Measurements from ENCODE around the gene ZNF592.

The ZNF592 gene

GRCh38 chr15:84773716-84774115 is 25.3 kb downstream of the ZNF592 start:
- in situ Hi-C loops (cut with MboI; ENCODE audit: low sequenced_read_pairs) = no loop called here

DNA sequence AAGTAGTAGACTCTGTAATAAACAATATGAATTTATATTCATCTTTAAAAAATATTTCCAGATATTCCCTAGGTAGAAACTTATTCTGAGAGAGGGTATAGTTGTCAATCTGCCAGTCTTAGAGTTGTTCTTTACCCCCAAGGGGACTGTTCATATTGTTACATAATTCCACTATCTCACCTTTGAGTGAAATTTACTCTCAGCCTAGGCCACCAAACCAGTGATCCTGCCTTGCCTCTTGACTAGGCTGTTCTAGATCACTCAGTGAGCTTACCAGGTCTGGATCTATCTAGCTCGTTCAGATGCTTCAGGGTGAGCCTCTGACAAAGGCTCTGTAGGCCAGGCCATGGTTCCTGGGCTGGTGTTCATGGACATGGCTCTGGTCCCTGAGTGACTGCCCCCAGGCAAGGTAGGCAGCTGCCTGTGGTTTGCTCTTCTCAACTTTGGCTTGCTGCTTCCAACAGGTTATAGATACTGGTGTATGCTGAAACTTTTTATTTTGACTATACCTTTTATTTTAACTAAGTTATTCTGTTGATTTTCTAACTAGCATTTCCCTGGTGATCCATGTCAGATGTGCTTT is 27.6 kb downstream of the ZNF592 start:
- in situ Hi-C loops (cut with MboI; ENCODE audit: low sequenced_read_pairs) = no loop called here

DNA sequence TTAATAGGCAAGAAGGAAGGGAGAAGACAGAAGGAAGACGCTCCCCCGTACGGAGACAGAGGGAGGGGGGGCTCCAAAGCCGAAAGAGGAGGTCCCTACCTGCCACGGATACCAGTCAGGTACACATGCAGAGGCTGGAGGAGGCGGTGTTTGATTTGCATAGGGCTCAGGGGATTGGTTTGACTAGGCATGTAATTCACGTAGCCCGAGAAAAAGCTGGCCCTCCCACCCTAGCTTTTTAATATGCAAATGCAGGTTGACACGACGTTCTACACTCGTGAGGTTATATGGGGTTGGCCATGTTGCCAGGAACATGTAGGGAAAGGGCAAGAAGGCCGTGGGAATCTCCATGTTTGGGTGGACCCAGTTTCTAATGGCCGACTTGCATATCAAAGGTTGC is 29.8 kb downstream of the ZNF592 start:
- in situ Hi-C loops (cut with MboI; ENCODE audit: low sequenced_read_pairs) = no loop called here

DNA sequence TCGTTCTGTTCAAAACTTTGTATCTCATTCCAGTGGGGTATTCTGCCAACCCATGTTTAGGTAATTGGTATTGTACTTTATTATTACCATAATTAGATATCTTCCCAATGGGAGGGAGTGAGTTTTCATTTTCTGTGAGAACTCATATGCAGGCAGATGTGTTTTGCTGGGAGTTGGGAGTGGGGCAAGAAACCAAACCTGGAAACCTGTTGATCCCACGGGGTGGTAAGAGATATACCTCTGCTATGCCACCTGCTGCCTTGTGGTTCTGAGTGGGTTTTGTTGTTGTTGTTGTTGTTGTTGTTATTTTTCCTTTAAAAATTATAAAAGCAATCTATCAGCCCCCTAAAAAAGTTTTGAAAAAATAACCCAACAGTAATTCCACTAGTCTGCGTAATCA is 32.1 kb downstream of the ZNF592 start:
- in situ Hi-C loops (cut with MboI; ENCODE audit: low sequenced_read_pairs) = no loop called here

DNA sequence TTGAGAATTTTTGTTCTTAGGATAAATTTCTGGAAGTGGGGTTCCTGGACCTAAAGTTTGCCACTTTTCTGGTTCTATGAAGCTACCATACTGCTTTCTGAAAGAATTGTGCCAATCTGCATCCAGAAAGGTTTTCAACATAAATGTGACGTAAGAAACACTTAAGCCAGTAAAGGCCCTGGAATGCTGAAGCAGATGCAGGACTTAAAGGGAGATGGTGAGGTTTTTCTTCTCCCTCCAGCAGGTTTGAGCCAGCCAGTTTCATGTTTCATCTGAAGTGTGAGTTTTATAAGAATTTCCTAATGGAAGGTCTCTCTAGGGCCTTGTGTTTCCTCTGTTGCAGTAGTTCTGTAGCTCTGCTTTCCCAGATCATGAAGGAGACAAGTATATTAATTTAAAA is 33.1 kb downstream of the ZNF592 start:
- in situ Hi-C loops (cut with MboI; ENCODE audit: low sequenced_read_pairs) = no loop called here

GRCh38 chr15:84782346-84782745 is 34.0 kb downstream of the ZNF592 start:
- in situ Hi-C loops (cut with MboI; ENCODE audit: low sequenced_read_pairs) = no loop called here

GRCh38 chr15:84783493-84784251 is 35.3 kb downstream of the ZNF592 start:
- in situ Hi-C loops (cut with MboI; ENCODE audit: low sequenced_read_pairs) = no loop called here

DNA sequence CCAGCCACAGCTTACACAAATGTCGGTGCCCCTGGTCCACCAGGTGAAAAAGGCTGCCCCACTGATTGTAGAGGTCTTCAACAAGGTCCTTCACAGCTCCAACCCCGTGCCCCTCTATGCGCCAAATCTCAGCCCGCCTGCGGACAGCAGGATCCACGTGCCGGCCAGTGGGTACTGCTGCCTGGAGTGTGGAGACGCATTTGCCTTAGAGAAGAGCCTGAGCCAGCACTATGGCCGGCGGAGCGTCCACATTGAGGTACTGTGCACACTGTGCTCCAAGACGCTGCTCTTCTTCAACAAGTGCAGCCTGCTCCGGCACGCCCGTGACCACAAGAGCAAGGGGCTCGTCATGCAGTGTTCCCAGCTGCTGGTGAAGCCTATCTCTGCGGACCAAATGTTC is 35.9 kb downstream of the ZNF592 start:
- in situ Hi-C loops (cut with MboI; ENCODE audit: low sequenced_read_pairs) = no loop called here

- in situ Hi-C loops (cut with MboI; ENCODE audit: low sequenced_read_pairs) = no loop called here
Measured at GRCh38 chr15:84785053-84785452, 36.7 kb downstream of the ZNF592 start.

DNA sequence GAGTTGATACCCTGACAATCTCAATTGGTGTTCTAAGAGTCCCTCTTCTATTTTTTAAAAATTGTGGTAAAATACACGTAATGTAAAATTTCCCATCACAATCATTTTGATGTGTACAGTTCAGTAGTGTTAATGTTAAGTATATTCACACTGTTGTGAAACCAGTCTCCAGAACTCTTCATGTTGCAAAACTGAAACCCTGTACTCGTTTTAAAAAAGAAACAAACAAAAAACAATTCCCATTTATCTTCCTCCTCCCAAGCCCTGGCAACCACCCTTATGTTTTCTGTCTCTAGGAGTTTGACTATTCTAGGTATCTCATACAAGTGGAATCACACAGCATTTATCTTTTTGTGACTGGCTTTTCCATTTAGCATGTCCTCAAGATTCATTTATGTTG is 40.1 kb downstream of the ZNF592 start:
- in situ Hi-C loops (cut with MboI; ENCODE audit: low sequenced_read_pairs) = no loop called here

- in situ Hi-C loops (cut with MboI; ENCODE audit: low sequenced_read_pairs) = no loop called here
Measured at GRCh38 chr15:84789762-84790161, 41.4 kb downstream of the ZNF592 start.

GRCh38 chr15:84790676-84791075 is 42.3 kb downstream of the ZNF592 start:
- in situ Hi-C loops (cut with MboI; ENCODE audit: low sequenced_read_pairs) = no loop called here

DNA sequence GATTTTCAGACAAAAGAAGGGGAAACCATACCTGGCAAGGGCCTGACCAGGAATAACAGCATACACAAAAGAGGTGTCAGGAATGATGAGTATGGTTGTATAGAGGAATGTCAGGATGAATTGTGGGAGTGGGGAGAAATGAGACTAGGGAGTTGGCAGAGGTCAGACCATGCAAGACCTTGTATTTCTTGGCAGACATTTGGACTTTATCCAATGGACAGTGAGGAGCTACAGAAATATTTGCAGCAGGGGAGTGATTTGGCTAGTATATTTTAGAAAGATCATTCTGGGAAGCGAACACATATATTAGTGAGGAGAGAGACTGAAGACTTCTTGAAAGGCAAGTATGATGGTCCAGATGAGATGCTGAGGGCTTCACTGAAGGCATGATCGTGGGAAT is 43.4 kb downstream of the ZNF592 start:
- in situ Hi-C loops (cut with MboI; ENCODE audit: low sequenced_read_pairs) = no loop called here

DNA sequence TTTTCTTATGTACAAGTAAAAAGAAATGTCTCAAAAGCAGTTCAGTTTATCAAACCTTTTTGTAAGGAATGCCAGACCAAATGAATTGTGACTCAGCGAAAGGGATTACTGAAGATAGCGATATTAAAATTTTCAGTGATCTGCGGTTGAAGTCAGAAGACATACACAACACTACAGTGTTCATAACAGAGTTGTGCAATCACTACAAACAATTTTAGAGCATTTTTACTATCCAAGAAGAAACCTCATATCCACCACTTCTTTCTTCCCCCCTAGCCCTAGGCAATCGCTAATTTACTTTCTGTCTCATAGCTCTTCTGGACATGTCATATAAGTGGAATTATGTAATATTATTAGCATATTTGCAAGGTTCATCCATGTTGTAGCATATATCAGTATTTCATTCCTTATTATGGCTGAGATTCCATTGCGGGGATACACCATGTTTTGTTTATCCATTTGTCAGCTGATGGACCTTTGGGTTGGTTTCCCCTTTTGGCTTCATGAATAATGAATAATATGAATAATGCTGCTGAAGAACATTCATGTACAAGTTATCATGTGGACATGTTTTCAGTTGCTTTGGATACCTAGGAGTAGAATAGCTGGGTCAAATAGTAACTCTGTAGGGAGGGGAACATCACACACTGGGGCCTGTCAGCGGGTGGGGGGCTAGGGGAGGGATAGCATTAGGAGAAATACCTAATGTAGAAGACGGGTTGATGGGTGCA is 45.2 kb downstream of the ZNF592 start:
- in situ Hi-C loops (cut with MboI; ENCODE audit: low sequenced_read_pairs) = no loop called here

- in situ Hi-C loops (cut with MboI; ENCODE audit: low sequenced_read_pairs) = no loop called here
Measured at GRCh38 chr15:84794162-84794547, 45.8 kb downstream of the ZNF592 start.

DNA sequence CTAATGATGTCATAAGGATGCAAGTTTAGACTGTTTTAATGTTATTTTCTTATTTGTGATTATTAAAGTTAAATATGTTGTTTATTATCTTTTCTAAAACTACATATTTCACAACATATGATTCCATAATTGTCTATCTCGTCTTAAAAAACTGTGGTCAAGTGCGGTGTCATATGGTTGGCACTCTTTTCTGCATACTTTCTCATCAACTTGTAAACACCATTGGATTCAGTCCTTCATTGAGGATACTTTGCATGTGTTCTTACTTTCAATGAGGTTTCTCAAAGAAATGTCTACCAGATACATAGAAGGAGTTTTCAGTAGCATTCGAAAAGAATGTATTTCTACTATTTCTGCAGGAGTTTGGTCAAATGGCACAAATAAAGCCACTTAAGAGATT is 46.8 kb downstream of the ZNF592 start:
- in situ Hi-C loops (cut with MboI; ENCODE audit: low sequenced_read_pairs) = no loop called here

DNA sequence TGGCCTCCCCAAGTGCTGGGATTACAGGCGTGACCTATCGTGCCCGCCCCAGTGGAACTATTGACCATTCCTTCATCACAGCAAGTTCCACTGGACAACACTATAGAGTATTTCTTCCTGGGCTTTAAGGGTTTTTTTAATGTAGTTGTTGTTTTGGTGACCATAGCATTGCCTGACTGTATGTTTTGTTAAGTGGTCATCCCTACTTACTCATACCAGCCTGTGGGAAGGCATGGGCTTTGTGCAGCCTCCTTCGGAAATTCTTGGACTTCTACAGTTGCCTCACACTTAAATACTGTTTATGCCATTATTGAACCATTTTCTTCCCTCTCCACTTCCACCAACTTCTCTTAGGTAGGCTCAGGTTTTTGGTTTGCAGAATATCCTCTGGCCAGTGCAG is 48.8 kb downstream of the ZNF592 start:
- in situ Hi-C loops (cut with MboI; ENCODE audit: low sequenced_read_pairs) = no loop called here

DNA sequence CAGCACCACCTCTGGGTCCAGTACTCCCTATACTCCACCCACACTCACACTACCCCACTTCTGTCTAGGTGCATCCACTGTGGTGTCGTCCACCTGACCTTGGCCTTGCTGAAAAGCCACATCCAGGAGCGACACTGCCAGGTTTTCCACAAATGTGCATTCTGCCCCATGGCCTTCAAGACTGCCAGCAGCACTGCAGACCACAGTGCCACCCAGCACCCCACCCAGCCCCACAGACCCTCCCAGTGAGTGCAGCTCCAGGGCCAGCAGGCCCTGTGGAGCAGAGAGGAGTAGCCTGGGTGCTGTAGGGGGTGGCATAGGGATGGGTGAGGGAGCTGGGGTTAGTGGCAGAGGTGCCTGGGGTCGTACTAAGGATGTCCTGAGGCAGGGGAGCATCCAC is 49.4 kb downstream of the ZNF592 start:
- in situ Hi-C loops (cut with MboI; ENCODE audit: low sequenced_read_pairs) = no loop called here

GRCh38 chr15:84798436-84798946 is 50.1 kb downstream of the ZNF592 start:
- in situ Hi-C loops (cut with MboI; ENCODE audit: low sequenced_read_pairs) = no loop called here

DNA sequence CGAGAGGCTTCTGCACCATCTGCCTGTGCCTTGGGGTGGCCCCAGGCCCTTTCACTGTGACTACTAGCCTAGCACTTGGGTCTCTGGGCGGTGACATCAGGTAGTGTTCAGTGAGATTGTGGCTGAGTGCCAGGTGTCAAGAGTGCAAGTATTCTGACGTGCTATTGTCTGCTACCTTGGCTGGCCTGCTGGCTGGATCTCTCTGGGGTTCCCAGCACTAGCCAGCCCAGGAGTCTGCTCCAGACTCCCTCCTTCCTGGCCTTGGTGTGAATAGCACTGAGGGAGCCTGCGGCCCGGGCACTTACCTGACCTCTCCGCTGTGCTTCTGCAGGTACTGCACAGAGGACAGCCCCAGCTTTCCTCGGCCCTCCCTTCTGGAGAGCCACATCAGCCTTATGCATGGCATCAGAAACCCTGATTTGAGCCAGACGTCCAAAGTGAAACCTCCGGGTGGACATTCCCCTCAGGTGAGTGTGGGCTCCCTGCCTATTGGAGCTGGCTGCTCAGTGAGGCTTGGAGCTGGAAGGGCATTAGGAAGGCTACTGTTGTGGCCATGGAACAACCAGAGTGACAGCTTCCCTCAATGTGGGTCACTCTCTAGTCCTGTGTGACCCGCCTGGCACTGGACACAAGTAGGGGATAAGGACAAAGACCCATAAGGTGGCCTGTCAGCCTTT is 51.3 kb downstream of the ZNF592 start:
- in situ Hi-C loops (cut with MboI; ENCODE audit: low sequenced_read_pairs) = no loop called here

DNA sequence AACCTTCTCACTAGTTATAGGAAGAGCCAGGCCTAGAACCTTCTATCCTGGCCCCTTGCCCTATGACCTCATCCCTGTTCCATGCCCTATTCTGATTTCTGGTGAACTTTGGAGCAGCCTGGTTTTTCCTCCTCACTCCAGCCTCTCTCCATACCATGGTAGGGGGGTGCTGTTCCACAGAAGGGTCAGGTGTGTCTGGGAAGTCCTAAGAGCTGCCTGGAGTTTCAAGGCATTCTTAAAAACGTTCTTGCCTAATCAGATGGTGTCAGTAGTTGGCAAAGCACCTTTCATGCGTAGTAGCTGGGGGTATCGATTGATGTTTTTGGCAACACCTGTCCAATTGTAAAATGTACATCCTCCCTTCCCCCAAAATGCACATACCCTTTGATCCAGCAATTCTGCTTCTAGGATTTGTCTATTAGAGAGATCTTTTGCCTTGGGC is 52.0 kb downstream of the ZNF592 start:
- in situ Hi-C loops (cut with MboI; ENCODE audit: low sequenced_read_pairs) = no loop called here
